Neural cell (in vitro differentiated cells): ENCODE results near the gene LRMDA. TPM values are rescaled to one million over a fixed set of nuclear protein-coding genes. Genes with fewer than 3 reads are reported as not detected.

ENCODE experiments used
- H2AFZ ChIP-seq: fragments of 200-600, 300-800 bp; sonication (generic), shearing (Covaris generic); 2 replicates; pipeline ENCODE4 v1.6.0; 2014; ENCODE audit warnings: low read depth, mild to moderate bottlenecking, antibody characterized with exemption, low read length, moderate library complexity
- H3F3A ChIP-seq: fragments of 200-600 bp; shearing (Covaris generic); 2 replicates; pipeline ENCODE4 v1.6.1; 2016; ENCODE audit warnings: mild to moderate bottlenecking, moderate library complexity, mixed read lengths, antibody characterized with exemption, low read length; ENCODE audit not compliant: insufficient read depth, poor library complexity, severe bottlenecking
- H3K27ac ChIP-seq: fragments of 200-600, 300-800 bp; sonication (generic), shearing (Covaris generic); 2 replicates; pipeline ENCODE4 v1.5.1; 2014; ENCODE audit warnings: mild to moderate bottlenecking, low read length, moderate library complexity
- H3K27me3 ChIP-seq: fragments of 300-800, 200-600 bp; sonication (generic), shearing (Covaris generic); 2 replicates; pipeline ENCODE4 v1.6.0; 2014; ENCODE audit warnings: mild to moderate bottlenecking, low read depth, low read length, moderate library complexity; ENCODE audit not compliant: insufficient read depth
- H3K36me3 ChIP-seq: fragments of 300-800, 200-600 bp; sonication (generic), shearing (Covaris generic); 2 replicates; pipeline ENCODE4 v1.5.1; 2014; ENCODE audit warnings: mild to moderate bottlenecking, antibody characterized with exemption, low read length, moderate library complexity; ENCODE audit not compliant: insufficient read depth
- H3K4me2 ChIP-seq: fragments of 300-800, 200-600 bp; sonication (generic), shearing (Covaris generic); 2 replicates; pipeline ENCODE4 v1.6.0; 2014; ENCODE audit warnings: mild to moderate bottlenecking, low read length
- H3K4me3 ChIP-seq: fragments of 300-800, 200-600 bp; sonication (generic), shearing (Covaris generic); 2 replicates; pipeline ENCODE4 v1.5.1; 2014; ENCODE audit warnings: mild to moderate bottlenecking, low read length, moderate library complexity
- H3K79me2 ChIP-seq: fragments of 200-600 bp; shearing (Covaris generic); replicated peaks from 2 replicates; pipeline ENCODE4 v1.6.0; 2014; ENCODE audit warnings: mild to moderate bottlenecking, low read length, moderate library complexity; ENCODE audit not compliant: insufficient read depth
- H3K9ac ChIP-seq: fragments of 300-800, 200-600 bp; sonication (generic), shearing (Covaris generic); 2 replicates; pipeline ENCODE4 v1.6.1; 2016; ENCODE audit warnings: mild to moderate bottlenecking, low read length, mixed read lengths
- H3K9me2 ChIP-seq: fragments of 200-600 bp; shearing (Covaris generic); 2 replicates; pipeline ENCODE4 v1.6.1; 2016; ENCODE audit warnings: mild to moderate bottlenecking, low read length, mixed read lengths; ENCODE audit not compliant: insufficient read depth
- H3K9me3 ChIP-seq: fragments of 200-600, 300-800 bp; sonication (generic), shearing (Covaris generic); 2 replicates; pipeline ENCODE4 v1.6.1; 2016; ENCODE audit warnings: mild to moderate bottlenecking, mixed run types, low read length, moderate library complexity, mixed read lengths
- H4K20me1 ChIP-seq: fragments of 200-600 bp; shearing (Covaris generic); 2 replicates; pipeline ENCODE4 v1.6.1; 2016; ENCODE audit warnings: mild to moderate bottlenecking, mixed run types; ENCODE audit not compliant: insufficient read depth
- EP300 ChIP-seq: fragments of 450-650 bp; conservative IDR thresholded peaks from 2 replicates; pipeline ENCODE4 v1.6.1; 2014; ENCODE audit warnings: antibody characterized with exemption, mild to moderate bottlenecking, moderate library complexity; ENCODE audit not compliant: poor library complexity, severe bottlenecking
- EZH2 ChIP-seq: fragments of 200-600, 300-800 bp; shearing (Covaris generic), sonication (generic); IDR thresholded peaks from 2 replicates; pipeline ENCODE4 v1.6.1; 2014; ENCODE audit warnings: antibody characterized with exemption, low read length, borderline replicate concordance, mild to moderate bottlenecking; ENCODE audit not compliant: insufficient read depth, poor library complexity, severe bottlenecking
- MXI1 ChIP-seq: fragments of 450-650 bp; conservative IDR thresholded peaks from 2 replicates; pipeline ENCODE4 v1.6.1; 2014; ENCODE audit warnings: antibody characterized with exemption, mild to moderate bottlenecking; ENCODE audit not compliant: poor library complexity, severe bottlenecking
- POLR2AphosphoS5 ChIP-seq: IDR thresholded peaks from 2 replicates; pipeline ENCODE4 v1.6.1; 2012
- RAD21 ChIP-seq: fragments of 450-650 bp; conservative IDR thresholded peaks from 2 replicates; pipeline ENCODE4 v1.6.1; 2014; ENCODE audit warnings: antibody characterized with exemption, mild to moderate bottlenecking, moderate library complexity
- SMC3 ChIP-seq: fragments of 450-650 bp; conservative IDR thresholded peaks from 2 replicates; pipeline ENCODE4 v1.6.1; 2014; ENCODE audit warnings: antibody characterized with exemption, mild to moderate bottlenecking, moderate library complexity; ENCODE audit not compliant: poor library complexity
- TAF1 ChIP-seq: IDR thresholded peaks from 2 replicates; pipeline ENCODE4 v1.6.1; 2012; ENCODE audit warnings: low read depth
- polyA plus RNA-seq: library from polyadenylated mRNA; depleted of rRNA; stranded (reverse); fragments of >200 nt; gene quantifications from 2 replicates; pipeline ENCODE4 v1.2.3, GENCODE V29; 2014
- TF ChIP-seq, protein P1 (sequence below): fragments of 450-650 bp; IDR thresholded peaks from 2 replicates; pipeline ENCODE4 v1.5.1; 2014; ENCODE audit warnings: antibody characterized with exemption, mild to moderate bottlenecking, moderate library complexity; ENCODE audit not compliant: poor library complexity, severe bottlenecking
- TF ChIP-seq, protein P2 (sequence below): IDR thresholded peaks from 2 replicates; pipeline ENCODE4 v1.6.1; 2012; ENCODE audit warnings: borderline replicate concordance

Gene LRMDA
- polyA plus RNA-seq, 1 donor from 2014 or later: 5.6 TPM

DNA sequence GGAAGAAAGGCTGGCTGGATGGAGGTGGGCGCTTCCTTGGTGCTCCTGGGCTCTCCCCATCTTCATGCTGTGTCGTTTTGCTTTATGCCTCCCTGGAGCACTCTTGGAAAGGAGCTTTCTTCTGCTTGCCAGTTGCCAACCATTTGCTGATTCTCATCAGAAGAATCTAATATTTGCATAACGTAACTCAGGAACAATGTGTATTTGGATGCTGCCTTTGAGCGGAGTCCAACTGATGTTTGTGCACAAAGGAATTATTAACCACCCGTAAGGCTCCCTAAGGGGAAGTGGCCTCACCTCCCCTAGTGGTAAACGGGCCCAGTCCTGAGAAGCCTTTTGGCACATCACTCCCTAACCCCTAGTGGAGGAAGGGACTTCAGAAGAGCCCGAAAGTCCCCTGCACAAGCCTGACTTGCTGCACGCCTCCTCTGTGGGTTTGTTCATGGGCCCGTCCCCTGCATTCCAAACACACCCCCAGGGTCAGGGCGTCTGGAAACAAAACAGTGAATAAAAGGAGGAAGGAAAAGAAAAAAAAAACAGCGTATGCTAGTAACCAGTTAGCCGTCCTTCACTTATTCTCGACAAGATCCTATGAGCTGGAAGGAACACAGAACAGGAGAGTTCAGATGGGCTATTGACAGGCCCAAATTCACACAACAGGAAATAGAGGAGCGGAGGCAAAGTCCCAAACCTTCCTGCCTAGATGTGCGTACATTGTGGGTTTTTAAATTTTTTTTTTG, 602.2 kb downstream of the LRMDA start:
- Histone ChIP-seq H3K4me3 (no peak overlapping the region), H3K4me2 (no peak overlapping the region), H2AFZ (no peak overlapping the region), H3K27me3 (no peaks in the 10 kb centered on the region), H4K20me1 (no peaks in the 10 kb centered on the region), H3K9me3 (no peaks in the 10 kb centered on the region), H3K27ac (no peak overlapping the region), H3K9ac (no peak overlapping the region), H3K36me3 (no peaks in the 10 kb centered on the region), H3K79me2 (no peaks in the 10 kb centered on the region), H3F3A (no peaks in the 10 kb centered on the region), H3K9me2 (no peaks in the 10 kb centered on the region)
- TF ChIP-seq, protein P1, sequence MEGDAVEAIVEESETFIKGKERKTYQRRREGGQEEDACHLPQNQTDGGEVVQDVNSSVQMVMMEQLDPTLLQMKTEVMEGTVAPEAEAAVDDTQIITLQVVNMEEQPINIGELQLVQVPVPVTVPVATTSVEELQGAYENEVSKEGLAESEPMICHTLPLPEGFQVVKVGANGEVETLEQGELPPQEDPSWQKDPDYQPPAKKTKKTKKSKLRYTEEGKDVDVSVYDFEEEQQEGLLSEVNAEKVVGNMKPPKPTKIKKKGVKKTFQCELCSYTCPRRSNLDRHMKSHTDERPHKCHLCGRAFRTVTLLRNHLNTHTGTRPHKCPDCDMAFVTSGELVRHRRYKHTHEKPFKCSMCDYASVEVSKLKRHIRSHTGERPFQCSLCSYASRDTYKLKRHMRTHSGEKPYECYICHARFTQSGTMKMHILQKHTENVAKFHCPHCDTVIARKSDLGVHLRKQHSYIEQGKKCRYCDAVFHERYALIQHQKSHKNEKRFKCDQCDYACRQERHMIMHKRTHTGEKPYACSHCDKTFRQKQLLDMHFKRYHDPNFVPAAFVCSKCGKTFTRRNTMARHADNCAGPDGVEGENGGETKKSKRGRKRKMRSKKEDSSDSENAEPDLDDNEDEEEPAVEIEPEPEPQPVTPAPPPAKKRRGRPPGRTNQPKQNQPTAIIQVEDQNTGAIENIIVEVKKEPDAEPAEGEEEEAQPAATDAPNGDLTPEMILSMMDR: no peak
- no peak for TF ChIP-seq EZH2
- TF ChIP-seq TAF1: no peak
- TF ChIP-seq RAD21: no peak

DNA sequence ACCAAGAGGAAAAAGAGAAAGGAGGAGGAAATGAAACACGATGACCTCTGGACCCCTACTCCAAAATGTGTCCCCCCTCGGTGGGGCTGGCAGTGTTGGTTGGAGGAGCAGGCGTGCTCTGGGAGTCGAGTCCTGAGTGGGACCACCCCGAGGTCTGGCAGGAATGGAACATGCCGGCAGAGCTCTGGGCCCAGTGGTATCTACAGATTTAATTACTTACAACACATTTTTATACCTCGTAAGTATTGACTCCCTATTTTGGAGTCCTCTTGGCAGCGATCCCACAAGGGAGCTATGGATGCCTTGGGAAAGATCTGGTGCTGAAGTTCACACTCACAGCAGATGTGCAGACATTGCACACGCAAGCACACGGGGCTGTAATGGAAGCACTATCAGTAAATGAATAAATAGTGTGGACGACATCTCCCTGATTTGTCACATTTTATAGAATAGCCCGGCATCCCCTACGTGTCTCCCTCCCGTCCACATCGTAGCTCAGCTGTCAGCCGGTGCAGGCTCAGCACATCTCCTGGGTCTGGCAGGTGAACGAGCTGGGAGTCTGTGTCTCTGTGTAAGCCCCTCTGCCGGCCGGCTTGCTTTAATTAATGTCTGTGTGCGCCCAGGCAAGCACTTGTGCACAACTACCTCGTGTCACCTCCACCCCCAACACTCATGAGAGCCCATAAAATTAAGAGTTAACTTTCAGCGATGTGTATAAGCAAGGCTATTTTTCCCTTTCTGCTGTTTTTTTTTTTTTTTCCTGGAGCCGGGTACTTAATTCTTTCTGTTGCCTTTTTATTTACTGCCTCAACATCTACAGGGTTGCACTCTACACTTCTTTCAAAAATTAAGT, 603.2 kb downstream of the LRMDA start:
- peak overlapping the region; percentile 48 for H3K27ac ChIP-seq
- H3K4me3 ChIP-seq: no peak overlapping the region
- peak overlapping the region; percentile 47 for H3K9ac ChIP-seq
- no peaks in the 10 kb centered on the region for H3F3A ChIP-seq
- no peaks in the 10 kb centered on the region for H4K20me1 ChIP-seq
- H3K9me3 ChIP-seq: no peaks in the 10 kb centered on the region
- H2AFZ ChIP-seq: no peak overlapping the region
- no peak overlapping the region for H3K4me2 ChIP-seq
- H3K79me2 ChIP-seq: no peaks in the 10 kb centered on the region
- no peaks in the 10 kb centered on the region for H3K9me2 ChIP-seq
- TF ChIP-seq, protein P2, sequence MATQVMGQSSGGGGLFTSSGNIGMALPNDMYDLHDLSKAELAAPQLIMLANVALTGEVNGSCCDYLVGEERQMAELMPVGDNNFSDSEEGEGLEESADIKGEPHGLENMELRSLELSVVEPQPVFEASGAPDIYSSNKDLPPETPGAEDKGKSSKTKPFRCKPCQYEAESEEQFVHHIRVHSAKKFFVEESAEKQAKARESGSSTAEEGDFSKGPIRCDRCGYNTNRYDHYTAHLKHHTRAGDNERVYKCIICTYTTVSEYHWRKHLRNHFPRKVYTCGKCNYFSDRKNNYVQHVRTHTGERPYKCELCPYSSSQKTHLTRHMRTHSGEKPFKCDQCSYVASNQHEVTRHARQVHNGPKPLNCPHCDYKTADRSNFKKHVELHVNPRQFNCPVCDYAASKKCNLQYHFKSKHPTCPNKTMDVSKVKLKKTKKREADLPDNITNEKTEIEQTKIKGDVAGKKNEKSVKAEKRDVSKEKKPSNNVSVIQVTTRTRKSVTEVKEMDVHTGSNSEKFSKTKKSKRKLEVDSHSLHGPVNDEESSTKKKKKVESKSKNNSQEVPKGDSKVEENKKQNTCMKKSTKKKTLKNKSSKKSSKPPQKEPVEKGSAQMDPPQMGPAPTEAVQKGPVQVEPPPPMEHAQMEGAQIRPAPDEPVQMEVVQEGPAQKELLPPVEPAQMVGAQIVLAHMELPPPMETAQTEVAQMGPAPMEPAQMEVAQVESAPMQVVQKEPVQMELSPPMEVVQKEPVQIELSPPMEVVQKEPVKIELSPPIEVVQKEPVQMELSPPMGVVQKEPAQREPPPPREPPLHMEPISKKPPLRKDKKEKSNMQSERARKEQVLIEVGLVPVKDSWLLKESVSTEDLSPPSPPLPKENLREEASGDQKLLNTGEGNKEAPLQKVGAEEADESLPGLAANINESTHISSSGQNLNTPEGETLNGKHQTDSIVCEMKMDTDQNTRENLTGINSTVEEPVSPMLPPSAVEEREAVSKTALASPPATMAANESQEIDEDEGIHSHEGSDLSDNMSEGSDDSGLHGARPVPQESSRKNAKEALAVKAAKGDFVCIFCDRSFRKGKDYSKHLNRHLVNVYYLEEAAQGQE: no peak
- TF ChIP-seq MXI1 (no peak), EZH2 (no peak), POLR2AphosphoS5 (peak; percentile 11), EP300 (peak; percentile 26), SMC3 (peak; percentile 28), RAD21 (peak; percentile 33)
- TF ChIP-seq, protein P1: peak; percentile 13
- no peaks in the 10 kb centered on the region for H3K27me3 ChIP-seq
- H3K36me3 ChIP-seq: no peaks in the 10 kb centered on the region
